ENCODE measurements around the gene AZI2.

AZI2 gene

GRCh38 chr3:28317438-28318022 lies 31.1 kb downstream of the AZI2 start:
- Histone ChIP-seq H4K20me1 (ENCODE audit: insufficient read depth, low read length) (no peaks in the 10 kb centered on the region), H3K27me3 (ENCODE audit: low read depth, low read length) (no peaks in the 10 kb centered on the region), H3K9me3 (ENCODE audit: insufficient read depth, low read length) (no peaks in the 10 kb centered on the region), H2AFZ (ENCODE audit: low read depth, low read length) (no peak overlapping the region), H3K4me3 (ENCODE audit: low read length) (no peak overlapping the region), H3K4me2 (ENCODE audit: low read length) (no peak overlapping the region), H3K4me1 (ENCODE audit: low read length) (no peaks in the 10 kb centered on the region), H3K9ac (ENCODE audit: low read length) (no peak overlapping the region), H3K27ac (ENCODE audit: low read length) (no peak overlapping the region), H3K79me2 (ENCODE audit: low read length) (no peaks in the 10 kb centered on the region), H3K36me3 (replicated peaks; ENCODE audit: low read depth, low read length) (peaks cover 15% of the 10 kb centered on the region)
- no peak for TF ChIP-seq EZH2phosphoT487 (IDR thresholded peaks at IDR 0.05; ENCODE audit: low read depth)
- TF ChIP-seq, protein P1, sequence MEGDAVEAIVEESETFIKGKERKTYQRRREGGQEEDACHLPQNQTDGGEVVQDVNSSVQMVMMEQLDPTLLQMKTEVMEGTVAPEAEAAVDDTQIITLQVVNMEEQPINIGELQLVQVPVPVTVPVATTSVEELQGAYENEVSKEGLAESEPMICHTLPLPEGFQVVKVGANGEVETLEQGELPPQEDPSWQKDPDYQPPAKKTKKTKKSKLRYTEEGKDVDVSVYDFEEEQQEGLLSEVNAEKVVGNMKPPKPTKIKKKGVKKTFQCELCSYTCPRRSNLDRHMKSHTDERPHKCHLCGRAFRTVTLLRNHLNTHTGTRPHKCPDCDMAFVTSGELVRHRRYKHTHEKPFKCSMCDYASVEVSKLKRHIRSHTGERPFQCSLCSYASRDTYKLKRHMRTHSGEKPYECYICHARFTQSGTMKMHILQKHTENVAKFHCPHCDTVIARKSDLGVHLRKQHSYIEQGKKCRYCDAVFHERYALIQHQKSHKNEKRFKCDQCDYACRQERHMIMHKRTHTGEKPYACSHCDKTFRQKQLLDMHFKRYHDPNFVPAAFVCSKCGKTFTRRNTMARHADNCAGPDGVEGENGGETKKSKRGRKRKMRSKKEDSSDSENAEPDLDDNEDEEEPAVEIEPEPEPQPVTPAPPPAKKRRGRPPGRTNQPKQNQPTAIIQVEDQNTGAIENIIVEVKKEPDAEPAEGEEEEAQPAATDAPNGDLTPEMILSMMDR (IDR thresholded peaks at IDR 0.05; ENCODE audit: low read depth, low read length), result peak; percentile 81

DNA sequence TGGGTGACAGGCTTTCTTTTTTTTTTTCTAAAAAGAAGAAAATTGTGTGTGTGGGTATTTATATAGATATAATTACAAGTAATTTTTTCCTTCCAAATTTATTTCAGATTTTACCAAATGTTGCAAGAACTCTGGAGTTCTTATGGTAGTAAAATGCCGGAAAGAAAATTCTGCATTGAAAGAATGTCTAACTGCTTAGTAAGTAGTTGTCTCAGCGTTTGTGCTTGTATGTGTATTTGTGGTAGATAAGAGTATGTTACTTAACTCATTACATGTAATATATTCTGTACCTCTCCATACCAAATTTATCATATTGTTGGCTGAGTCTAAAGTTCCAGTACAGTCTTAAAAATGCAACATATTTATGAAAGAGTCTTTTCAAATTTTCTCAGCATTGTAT lies 32.4 kb downstream of the AZI2 start:
- Histone ChIP-seq H3K4me1 (ENCODE audit: low read length) (no peaks in the 10 kb centered on the region), H3K27me3 (ENCODE audit: low read depth, low read length) (no peaks in the 10 kb centered on the region), H3K9ac (ENCODE audit: low read length) (no peak overlapping the region), H4K20me1 (ENCODE audit: insufficient read depth, low read length) (no peaks in the 10 kb centered on the region), H3K79me2 (ENCODE audit: low read length) (no peaks in the 10 kb centered on the region), H3K4me3 (ENCODE audit: low read length) (no peak overlapping the region), H3K36me3 (replicated peaks; ENCODE audit: low read depth, low read length) (peaks cover 10% of the 10 kb centered on the region), H2AFZ (ENCODE audit: low read depth, low read length) (no peak overlapping the region), H3K9me3 (ENCODE audit: insufficient read depth, low read length) (no peaks in the 10 kb centered on the region), H3K27ac (ENCODE audit: low read length) (no peak overlapping the region), H3K4me2 (ENCODE audit: low read length) (no peak overlapping the region)
- no peak for TF ChIP-seq EZH2phosphoT487 (IDR thresholded peaks at IDR 0.05; ENCODE audit: low read depth)
- TF ChIP-seq, protein P1 (IDR thresholded peaks at IDR 0.05; ENCODE audit: low read depth, low read length), result no peak

DNA sequence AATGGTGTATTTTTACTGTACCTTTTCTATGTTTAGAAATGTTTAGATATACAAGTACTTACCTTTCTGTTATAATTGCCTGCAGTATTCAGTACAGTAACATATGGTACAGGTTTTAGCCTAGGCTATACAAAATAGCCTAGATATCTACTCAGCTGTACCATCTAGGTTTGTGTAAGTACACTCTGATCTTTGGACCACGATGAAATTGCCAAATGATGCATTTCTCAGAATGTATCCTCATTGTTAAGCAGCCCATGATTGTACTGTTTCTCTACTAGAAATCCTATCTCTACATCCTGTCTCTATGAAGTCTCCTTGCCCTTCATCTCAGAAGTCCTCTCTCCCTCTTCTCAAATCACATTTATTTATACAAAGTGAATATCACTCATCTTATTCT lies 32.9 kb downstream of the AZI2 start:
- Histone ChIP-seq H2AFZ (ENCODE audit: low read depth, low read length) (no peak overlapping the region), H3K4me3 (ENCODE audit: low read length) (no peak overlapping the region), H3K4me1 (ENCODE audit: low read length) (no peaks in the 10 kb centered on the region), H4K20me1 (ENCODE audit: insufficient read depth, low read length) (no peaks in the 10 kb centered on the region), H3K9ac (ENCODE audit: low read length) (no peak overlapping the region), H3K9me3 (ENCODE audit: insufficient read depth, low read length) (no peaks in the 10 kb centered on the region), H3K79me2 (ENCODE audit: low read length) (no peaks in the 10 kb centered on the region), H3K4me2 (ENCODE audit: low read length) (no peak overlapping the region), H3K36me3 (replicated peaks; ENCODE audit: low read depth, low read length) (peaks cover 8% of the 10 kb centered on the region), H3K27ac (ENCODE audit: low read length) (no peak overlapping the region), H3K27me3 (ENCODE audit: low read depth, low read length) (no peaks in the 10 kb centered on the region)
- TF ChIP-seq, protein P1 (IDR thresholded peaks at IDR 0.05; ENCODE audit: low read depth, low read length), result no peak
- TF ChIP-seq EZH2phosphoT487 (IDR thresholded peaks at IDR 0.05; ENCODE audit: low read depth), result no peak

DNA sequence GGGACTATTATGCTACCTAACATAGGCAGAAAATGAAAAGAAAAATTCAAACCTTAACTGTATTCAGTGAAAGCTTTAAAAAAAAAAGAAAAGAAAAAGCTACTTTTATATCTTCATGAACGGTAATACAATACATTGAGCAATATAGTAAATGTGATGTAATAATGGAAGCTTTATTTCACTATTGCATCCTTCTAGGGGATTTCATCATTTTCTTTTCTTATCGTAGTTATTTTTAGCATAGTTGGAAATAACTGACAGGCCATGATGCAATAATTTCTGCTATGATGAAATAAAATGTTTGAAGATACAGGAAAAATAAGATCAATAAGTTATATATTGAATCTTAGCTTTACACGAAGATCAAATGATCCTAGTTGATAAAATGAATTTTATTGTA lies 40.4 kb downstream of the AZI2 start:
- H3K9me3 ChIP-seq (ENCODE audit: insufficient read depth, low read length), result no peaks in the 10 kb centered on the region
- no peak for TF ChIP-seq EZH2phosphoT487 (IDR thresholded peaks at IDR 0.05; ENCODE audit: low read depth)
- TF ChIP-seq, protein P1 (IDR thresholded peaks at IDR 0.05; ENCODE audit: low read depth, low read length), result no peak
- H4K20me1 ChIP-seq (ENCODE audit: insufficient read depth, low read length), result 0 out of 2 replicates have a peak, but pooled peaks cover 3% of the 10 kb centered on the region
- H3K27me3 ChIP-seq (ENCODE audit: low read depth, low read length), result no peaks in the 10 kb centered on the region
- H3K79me2 ChIP-seq (ENCODE audit: low read length), result no peaks in the 10 kb centered on the region
- H3K27ac ChIP-seq (ENCODE audit: low read length), result no peak overlapping the region
- no peak overlapping the region for H3K9ac ChIP-seq (ENCODE audit: low read length)
- no peak overlapping the region for H2AFZ ChIP-seq (ENCODE audit: low read depth, low read length)
- H3K4me1 ChIP-seq (ENCODE audit: low read length), result no peaks in the 10 kb centered on the region
- no peak overlapping the region for H3K4me3 ChIP-seq (ENCODE audit: low read length)
- H3K4me2 ChIP-seq (ENCODE audit: low read length), result no peak overlapping the region
- no peaks in the 10 kb centered on the region for H3K36me3 ChIP-seq (replicated peaks; ENCODE audit: low read depth, low read length)
